Breast epithelium (tissue), 3 donors: ENCODE measurements around the gene ASF1A.

Experiments used
- POLR2AphosphoS5 ChIP-seq, 3 donors: sonication (generic); formaldehyde crosslinking; IDR thresholded peaks; one replicate each; pipeline ENCODE4 v1.6.1; 2017; ENCODE audit warnings: antibody characterized with exemption in 3 of 3
- TF ChIP-seq, protein P1 (sequence below), 3 donors: fragments of 450-650 bp; IDR thresholded peaks; one replicate each; pipeline ENCODE4 v1.5.1; 2016 to 2017; ENCODE audit warnings: antibody characterized with exemption in 3 of 3, mild to moderate bottlenecking in 3 of 3, moderate library complexity in 3 of 3

- no peak for TF ChIP-seq POLR2AphosphoS5 (IDR thresholded peaks at IDR 0.05)
- TF ChIP-seq, protein P1, sequence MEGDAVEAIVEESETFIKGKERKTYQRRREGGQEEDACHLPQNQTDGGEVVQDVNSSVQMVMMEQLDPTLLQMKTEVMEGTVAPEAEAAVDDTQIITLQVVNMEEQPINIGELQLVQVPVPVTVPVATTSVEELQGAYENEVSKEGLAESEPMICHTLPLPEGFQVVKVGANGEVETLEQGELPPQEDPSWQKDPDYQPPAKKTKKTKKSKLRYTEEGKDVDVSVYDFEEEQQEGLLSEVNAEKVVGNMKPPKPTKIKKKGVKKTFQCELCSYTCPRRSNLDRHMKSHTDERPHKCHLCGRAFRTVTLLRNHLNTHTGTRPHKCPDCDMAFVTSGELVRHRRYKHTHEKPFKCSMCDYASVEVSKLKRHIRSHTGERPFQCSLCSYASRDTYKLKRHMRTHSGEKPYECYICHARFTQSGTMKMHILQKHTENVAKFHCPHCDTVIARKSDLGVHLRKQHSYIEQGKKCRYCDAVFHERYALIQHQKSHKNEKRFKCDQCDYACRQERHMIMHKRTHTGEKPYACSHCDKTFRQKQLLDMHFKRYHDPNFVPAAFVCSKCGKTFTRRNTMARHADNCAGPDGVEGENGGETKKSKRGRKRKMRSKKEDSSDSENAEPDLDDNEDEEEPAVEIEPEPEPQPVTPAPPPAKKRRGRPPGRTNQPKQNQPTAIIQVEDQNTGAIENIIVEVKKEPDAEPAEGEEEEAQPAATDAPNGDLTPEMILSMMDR (IDR thresholded peaks at IDR 0.05) = no peak
Measured at GRCh38 chr6:118886641-118887040, 7.3 kb upstream of the ASF1A start.
